GM18861 (cell line): ENCODE measurements around the gene PDE11A.

Experiments
- ATAC-seq: cut with Tn5 transposase; IDR thresholded peaks from one replicate; pipeline ENCODE4 v1.9.1; 2021; ENCODE audit not compliant: unreplicated experiment

The PDE11A gene

DNA sequence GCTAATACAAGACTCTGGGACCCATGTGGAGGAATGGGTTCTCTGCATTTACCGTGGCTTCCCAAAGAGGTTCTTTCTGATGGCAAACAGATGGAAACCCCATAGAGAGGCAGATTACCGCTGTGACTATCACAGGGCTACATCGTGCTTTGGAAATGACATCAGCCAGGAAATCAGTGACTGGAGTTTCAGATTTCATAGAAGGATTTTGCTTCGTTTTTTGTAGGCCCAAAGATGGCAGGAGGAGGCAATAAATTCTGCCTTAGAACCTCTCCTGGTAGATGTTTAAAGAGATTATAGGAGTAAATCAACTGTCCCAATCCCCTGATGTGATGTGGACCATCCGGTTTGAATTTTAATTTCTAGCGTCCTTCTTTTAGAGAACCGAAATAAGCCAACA is 465.9 kb downstream of the PDE11A start:
- ATAC-seq: no peak

DNA sequence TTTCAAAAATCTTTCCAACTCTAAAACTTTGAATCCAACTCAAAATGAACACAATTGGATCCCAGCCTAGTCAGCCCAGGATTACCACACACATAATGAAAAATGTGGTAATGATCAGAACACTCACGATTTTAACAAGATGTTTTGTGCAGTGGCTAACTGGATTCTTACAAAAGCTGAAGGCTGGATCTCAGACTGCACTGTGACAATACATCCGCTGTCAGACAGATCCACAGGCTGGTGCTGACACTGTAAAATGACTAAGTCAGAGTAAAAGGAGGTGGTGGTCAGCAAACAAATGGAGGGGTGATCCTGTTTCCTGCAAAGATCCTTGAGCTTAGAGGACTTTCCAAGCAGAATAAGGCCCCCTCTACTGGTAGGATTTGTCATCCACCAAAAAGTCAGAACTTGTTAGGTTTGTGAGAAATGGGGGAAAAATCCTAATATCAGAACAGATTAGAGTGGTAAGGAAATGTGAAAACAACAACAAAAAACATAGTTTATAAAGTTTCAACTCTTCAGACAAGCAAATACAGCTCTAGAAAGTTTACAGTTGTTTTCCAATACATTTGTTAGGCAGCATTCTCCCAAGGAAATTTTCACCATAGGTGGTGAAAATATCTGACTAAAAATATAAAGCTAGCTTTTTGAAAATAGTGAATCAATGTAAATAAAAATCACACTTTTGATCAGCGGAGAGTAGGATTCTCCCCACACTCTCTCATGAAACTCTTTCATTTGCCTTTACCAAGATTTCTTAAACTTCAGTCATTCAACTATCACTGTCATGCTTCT is 468.1 kb downstream of the PDE11A start:
- no peak for ATAC-seq

DNA sequence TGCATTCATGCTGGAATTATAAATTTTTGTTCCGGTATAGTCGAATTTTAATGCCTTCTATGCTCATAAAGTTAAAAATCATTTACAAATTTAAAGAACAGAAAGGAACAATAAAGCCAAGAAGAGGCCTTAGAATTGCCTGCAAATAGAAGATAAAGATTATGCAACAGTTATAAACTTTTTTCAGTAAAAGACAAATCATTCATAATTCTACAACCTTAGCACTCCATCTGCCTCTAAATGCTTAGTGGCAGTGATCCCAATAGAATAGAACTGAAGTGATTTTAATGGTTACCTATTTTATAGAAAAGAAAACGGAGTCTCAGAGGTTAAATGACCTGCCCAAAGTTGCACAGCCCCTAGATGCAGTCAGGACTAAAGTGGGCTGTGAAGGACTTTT is 468.8 kb downstream of the PDE11A start:
- ATAC-seq: no peak

DNA sequence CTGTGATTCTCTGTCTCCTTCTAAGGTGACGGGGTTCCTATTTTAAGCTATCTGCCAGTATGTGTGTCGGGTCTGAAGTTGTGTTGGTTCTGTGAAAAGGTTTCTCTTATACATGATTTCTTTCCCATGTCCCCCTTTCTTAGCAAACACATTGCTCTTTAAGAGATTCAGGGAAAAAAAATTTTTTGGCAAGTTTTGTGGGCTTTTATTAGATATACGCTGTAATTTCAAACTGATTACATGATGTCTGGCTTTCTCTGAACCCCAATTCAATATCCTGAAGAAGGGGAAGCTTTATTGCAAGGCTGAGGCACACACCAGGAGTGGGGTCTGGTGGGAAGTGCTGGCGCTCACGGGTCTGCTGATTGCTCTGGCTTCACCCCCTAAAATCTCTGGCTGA is 469.4 kb downstream of the PDE11A start:
- ATAC-seq: no peak

DNA sequence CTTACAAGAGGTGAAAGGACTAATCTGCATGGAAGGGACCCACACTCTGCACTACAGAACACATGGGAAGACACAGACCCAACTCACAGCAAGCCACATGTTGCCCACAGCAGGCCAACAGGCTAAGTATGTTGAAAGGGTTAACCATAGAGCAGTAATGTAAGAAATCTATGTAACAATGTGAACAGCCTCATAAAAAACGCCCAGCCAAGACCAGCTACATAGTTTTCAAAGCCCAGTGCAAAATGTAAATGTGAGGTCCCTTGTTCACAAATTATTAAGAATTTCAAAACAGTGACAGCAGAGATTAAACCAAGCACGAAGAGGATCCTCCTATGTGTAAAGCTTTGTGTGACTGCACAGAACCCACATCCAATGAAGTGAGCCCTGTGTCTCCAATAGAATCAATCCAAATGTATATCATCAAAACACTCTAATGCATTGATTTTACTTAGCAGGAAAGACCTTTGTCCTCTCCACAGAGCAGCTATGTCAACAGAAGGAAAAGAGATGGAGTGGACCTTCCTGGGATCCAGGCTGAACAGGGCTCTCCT is 469.9 kb downstream of the PDE11A start:
- ATAC-seq: no peak

DNA sequence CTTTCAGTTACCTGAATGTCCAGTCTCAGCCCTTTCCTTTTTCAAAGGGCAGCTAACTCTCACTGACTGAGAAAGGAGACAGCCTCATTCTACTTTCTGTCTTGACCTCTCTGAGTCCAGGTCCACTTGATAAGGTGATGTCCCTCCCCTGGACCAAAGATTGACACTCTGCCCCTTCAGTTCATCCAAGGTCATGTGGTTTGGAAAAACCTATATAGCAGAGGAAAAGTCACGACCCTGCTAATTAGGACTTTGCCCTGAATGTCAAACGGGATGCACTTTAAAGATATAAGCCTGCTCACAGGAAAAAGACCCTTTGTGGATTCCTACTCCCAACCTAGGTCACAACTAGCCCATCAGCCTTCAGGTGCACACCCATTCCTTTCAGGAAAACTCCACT is 471.7 kb downstream of the PDE11A start:
- no peak for ATAC-seq

DNA sequence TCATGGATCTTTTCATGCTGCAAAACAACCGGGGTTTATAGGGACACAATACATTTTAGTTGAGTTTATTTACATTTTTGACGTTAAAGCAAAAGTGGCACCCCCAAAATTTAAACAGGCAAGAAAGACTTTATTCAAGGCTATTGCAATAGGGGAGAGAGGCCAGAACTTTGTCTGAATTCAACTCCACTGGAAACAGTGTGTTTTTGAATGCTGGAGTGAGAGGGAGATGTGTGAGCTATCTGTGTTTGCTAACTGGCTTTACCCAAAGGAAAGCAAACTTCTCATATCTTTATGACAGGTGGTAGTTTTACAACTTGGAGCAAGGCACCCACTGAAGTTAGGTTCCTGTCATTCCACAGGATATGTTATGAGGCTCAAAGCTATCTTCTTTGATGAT is 472.6 kb downstream of the PDE11A start:
- no peak for ATAC-seq

DNA sequence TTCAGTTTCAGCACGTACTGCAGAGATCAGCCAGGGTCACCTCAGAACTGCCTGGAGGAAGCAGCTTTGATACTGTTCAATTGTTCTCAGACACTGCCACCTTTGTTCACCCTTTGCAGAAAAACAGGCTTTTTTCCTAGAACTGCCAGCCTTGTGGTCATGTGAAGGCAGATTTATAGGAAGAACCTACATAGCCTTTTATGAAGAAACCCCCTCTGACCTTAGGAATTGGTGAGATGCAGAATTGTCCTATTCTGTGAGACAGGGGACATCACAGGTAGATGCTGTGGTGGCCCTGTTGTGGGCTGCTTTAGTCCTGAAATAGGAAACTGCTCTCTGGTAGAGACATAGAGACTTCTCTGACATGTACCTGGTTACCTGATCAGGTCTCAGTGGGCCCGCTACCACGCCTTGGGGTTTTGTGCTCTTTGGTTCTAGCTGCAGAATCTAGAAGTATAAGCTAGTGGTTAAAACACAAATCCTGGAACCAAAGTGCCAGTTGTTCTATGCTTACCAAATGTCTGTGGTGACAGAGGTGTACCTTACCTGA is 473.4 kb downstream of the PDE11A start:
- no peak for ATAC-seq

DNA sequence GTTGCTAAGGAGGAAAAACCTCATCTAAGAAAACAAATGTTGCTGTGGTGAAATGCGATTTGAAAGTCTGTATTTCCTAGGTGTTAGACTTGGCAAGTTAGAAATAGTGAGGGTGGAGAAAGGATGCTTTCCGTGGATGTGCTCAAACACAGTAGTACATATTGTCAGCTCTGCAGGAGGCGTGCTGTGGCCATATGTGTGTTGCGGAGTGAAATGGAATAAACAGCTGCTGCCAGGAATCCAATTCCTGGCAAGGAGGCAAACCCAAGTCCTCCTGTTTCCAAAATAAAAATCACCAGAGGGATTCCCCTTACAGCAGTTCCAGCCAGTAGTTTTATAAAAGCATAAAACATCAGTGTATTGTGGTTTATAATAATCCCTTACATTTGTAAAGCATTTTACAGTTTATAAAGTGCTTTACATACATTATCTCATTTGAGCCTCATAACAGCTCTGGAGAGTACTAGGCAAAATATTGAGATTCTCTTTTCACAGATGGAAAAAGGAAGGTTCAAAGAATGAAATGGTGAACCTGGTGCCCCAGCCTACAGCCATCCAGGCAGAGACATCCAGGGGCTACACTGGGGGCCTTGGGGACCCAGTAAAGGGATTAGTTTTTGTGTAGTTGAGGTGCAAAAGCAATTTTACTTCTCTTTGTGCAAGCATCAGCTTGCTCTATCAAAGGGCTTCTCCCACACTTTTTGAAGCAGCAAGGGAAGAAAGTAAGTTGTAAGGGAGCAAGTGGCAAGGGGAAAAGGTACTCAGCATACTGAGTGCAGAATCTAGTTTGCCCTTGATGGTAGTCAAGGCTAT is 474.0 kb downstream of the PDE11A start:
- no peak for ATAC-seq

DNA sequence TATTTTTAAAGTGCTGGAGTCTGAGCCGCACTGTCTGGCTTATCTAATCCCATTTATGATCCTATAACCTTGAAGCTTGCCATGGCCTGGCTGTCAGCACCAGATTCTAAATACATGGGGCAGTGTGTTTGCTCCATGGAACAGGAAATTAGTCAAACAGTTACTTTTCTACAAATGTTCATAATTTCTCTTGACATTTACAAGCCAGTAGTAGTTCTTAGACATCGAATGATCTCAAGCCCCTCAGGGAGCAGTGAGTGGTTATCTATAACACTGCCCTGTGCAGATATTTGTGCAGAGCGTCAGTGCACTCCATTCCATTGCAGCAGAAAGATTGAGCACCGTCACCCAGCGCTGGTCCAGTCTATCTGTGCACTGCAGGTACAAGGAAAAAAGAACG is 474.8 kb downstream of the PDE11A start:
- ATAC-seq: no peak

DNA sequence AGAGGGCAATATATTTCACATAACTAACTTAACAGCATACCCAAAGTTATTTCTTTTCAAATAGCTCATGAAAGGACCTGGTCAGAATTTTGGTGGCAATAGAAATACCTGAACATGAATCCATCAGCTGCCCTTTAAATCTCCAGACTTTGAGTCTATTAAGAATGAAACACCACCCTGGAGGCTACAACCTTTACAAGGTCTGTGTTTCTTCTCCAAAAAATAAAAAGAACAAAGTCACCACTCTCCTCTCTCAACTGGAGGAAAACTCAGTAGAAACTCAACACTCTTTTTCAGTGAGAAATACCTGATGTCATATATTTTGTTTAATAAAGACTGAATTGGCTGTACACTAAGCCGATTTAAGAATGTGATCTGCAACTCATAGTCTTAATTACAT is 475.7 kb downstream of the PDE11A start:
- no peak for ATAC-seq

DNA sequence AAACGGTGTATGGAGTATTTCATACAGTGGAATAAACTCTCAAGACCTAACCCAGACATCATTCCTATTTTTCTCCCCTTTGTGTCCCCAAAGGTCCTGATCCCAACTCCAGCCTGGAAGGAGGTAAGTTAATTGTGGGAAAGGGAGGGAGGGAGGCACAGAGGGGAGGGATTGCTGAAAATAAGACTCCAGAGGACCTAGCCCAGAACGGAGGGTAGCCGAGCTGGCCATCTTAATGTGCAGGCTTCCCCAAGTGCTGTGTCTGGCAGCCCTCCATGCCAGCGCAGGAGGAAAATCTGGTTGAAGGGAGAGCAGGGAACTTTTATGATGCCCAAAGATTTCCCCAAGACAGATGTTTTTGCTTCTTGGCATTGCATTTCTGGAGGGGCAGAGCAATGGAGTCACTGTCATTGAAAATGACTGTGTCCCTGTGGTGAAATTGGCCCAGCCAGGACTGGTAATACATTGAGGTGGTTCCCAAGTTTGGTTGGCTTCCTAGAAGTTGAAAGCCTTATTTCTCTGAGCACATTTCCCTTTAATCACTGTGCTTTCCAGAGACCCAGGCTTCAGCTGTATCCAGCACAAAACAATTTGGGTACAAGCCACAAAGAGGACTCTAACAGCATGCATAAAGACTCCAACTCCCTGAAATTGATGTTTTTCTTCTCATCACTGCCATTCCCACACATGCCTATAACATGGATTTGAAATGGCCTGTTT is 477.3 kb downstream of the PDE11A start:
- no peak for ATAC-seq

DNA sequence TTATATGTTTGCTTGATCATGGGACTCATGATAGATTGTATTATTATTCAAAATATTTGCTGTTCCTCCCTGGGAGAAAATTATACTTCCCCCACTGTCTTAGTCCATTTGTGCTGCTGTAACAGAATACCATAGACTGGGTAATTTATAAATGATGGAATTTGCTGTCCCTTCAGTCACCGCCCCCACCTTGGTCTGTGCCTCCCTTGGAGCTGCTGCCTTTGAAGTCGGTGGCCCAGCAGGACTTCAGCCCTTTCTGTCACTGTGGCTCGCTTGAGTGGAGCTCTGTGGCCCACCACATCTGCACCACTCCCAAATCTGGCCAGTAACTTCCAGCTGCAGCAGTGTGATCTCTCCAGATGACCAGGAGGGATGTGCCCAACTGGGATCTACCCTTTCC is 479.2 kb downstream of the PDE11A start:
- no peak for ATAC-seq

DNA sequence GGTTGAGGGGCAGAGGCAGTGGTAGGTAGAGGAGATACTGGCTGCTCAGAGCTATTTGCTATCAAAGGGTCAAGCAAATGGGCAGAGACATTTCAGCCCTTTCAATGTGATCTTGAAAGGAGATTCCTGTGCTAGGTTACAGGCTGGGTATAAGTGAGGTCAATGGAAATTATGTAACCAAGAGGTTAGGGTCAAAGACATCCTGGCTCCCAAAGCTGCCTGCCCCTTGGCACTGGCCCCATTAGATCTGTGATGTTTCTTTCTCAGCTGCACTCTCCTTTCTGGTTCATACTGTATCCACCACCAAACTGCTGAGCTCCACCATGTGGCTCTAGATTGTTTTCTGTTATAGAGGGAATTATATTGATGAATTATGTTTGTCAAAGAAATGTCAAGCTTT is 479.6 kb downstream of the PDE11A start:
- no peak for ATAC-seq

DNA sequence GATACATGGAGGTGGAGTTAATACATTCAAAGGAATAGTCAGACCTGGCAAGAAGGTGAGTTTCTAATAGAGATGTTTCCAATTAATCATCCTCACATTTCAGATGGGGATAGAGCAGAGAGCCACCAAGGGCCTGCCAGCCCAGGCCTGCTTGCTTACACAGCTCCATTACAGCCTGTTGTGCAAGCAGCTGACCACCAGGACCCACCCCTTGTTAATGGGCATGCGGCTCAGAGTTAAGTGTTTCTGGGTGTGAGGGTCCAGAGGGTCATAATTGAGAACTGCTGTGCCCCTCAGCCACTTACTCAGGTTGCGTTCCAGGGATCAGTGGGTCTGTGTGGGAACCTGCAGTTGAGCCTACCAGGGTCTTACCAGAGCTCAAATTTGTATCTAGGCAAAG is 480.2 kb downstream of the PDE11A start:
- no peak for ATAC-seq

DNA sequence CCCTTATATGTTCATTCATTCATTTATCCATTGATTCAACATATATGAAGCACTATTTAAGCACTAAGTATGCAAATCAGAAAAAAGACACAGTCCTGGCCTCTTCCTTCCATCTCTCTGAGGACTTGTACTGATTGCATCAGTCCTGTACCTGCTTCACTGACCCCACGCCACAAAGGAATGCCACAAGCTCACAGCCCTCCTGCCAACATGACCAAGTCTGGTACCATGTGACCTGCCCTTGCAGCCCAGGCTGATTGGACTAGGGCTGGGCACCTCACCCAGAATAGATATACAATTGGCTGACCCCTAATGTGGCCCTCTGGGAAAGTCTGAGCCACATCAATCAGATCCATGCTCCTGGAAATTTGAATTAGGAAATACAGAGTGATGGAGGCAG is 483.4 kb downstream of the PDE11A start:
- ATAC-seq: no peak

DNA sequence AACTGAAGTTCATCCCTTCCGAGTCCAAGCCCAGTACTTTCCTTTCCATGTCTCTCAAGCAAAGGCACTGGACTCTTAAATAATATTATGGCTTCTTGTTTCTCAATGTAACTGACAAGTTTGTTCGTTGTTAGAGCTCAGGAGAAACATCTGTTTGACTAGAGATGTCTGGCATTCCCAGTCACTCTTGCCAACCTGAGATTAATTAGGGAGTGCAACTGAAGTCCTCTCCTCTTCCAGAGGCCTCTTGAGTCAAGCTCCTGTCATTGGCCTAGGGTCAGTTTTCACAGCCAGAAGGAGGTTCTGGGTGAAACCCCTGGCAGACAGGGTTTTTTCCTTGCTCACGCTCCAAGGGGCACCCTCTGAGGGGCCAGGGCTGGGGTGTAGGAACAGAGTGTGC is 483.9 kb downstream of the PDE11A start:
- ATAC-seq: no peak

DNA sequence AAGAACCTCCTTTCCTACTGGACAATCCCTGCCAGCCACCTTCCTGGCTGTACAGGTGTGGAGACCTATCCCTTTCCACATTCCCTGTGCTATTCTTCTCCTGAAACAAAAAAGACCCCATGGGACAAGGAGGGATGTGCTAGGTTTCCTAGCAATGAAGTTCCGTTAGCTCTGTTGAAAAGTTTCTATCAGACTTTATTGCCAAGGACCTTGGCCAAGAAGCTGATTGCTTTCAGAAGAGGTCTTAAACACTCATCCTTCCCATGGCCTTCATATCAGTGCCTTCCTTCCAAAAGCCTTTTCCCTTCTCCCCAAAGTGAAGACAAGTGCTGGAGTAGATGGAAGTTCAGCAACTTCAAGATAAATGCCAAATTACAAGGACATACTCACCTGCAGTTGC is 485.2 kb downstream of the PDE11A start:
- ATAC-seq: no peak

DNA sequence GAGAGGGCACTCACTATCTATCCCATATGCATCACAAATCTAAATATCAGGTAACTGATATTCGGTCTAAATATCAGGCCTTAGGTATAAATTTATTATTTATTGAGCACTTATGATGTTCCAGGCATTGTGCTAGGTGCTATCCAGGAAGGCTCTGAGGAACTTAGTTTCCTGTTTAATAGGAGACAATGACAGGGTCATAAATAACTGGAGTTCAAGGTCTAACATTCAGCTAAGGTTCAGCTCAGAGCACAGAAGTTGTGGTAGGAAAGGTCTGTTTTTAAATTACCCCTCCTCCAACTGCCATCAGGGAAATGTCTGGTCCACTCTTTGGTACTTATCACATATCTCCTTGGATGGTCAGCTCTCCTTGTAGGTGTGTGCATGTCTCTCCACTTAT is 486.4 kb downstream of the PDE11A start:
- ATAC-seq: no peak

DNA sequence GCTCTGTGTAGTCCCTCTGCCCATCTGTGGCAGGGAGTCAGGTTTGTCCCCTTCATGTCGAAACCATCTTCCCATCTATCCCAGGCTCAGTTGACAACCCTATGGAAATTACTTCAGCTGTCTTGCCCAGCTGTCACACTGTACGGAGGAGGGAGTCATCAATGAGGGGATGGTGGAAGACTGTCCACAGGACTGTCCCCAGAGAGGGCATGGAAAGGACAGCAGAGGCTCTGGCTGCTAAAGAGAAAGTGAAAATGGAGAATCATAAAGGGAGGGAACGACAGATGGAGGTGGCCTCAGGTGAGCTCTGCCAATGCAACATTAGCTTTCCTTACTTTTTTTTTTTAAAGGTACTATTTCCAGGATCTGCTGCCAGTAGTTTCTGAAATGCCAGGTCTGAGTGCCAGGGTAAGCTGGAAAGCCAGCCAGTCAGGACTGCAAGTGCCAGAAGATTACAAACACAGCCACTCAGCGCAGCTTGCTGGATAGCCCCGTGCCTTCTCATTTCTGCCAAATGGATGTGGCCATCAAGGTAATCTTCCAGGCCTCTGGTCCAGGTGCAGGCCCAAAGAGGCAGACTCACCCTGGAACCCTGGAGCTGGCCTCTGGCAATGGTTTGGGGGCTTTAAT is 487.2 kb downstream of the PDE11A start:
- ATAC-seq: no peak
